H9 (cell line): ENCODE results near the gene LRWD1. TPM values are rescaled to one million over a fixed set of nuclear protein-coding genes. Genes with fewer than 3 reads are reported as not detected.

Experiments used
- DNase-seq: peaks from one replicate; pipeline ENCODE4 v3.0.0-alpha.2; 2017
- H2AFZ ChIP-seq: one replicate; pipeline ENCODE4 v1.6.1; 2013; ENCODE audit warnings: mild to moderate bottlenecking, low read length, control low read depth, moderate library complexity
- H2AK5ac ChIP-seq: 2 replicates; pipeline ENCODE4 v1.6.1; 2013; ENCODE audit warnings: low read length, control low read depth, mixed read lengths; ENCODE audit not compliant: insufficient read length
- H2BK120ac ChIP-seq: one replicate; pipeline ENCODE4 v1.6.1; 2013; ENCODE audit warnings: low read depth, mild to moderate bottlenecking, low read length, control low read depth, inconsistent platforms; ENCODE audit not compliant: poor library complexity, severe bottlenecking
- H2BK12ac ChIP-seq: 2 replicates; pipeline ENCODE4 v1.6.1; 2013; ENCODE audit warnings: low read length, control low read depth, mixed read lengths, low read depth; ENCODE audit not compliant: insufficient read length
- H2BK15ac ChIP-seq: 2 replicates; pipeline ENCODE4 v1.6.1; 2013; ENCODE audit warnings: low read depth, low read length, control low read depth
- H2BK20ac ChIP-seq: one replicate; pipeline ENCODE4 v1.6.1; 2013; ENCODE audit warnings: low read depth, mild to moderate bottlenecking, low read length, control low read depth, inconsistent platforms; ENCODE audit not compliant: poor library complexity, severe bottlenecking
- H2BK5ac ChIP-seq: 2 replicates; pipeline ENCODE4 v1.6.1; 2013; ENCODE audit warnings: low read length, control low read depth, mixed read lengths; ENCODE audit not compliant: insufficient read length
- H3K14ac ChIP-seq: 2 replicates; pipeline ENCODE4 v1.6.1; 2013; ENCODE audit warnings: low read length, control low read depth; ENCODE audit not compliant: insufficient read depth
- H3K18ac ChIP-seq: 2 replicates; pipeline ENCODE4 v1.6.1; 2013; ENCODE audit warnings: low read depth, mild to moderate bottlenecking, mixed read lengths, low read length, control low read depth; ENCODE audit not compliant: insufficient read length
- H3K23ac ChIP-seq: 2 replicates; pipeline ENCODE4 v1.6.1; 2013; ENCODE audit warnings: low read length, control low read depth, mixed read lengths, low read depth; ENCODE audit not compliant: insufficient read length
- H3K23me2 ChIP-seq: 2 replicates; pipeline ENCODE4 v1.6.1; 2013; ENCODE audit warnings: low read depth, mild to moderate bottlenecking, mixed read lengths, low read length, control low read depth; ENCODE audit not compliant: insufficient read length, poor library complexity, severe bottlenecking
- H3K27ac ChIP-seq: 2 replicates; pipeline ENCODE4 v1.5.1; 2013; ENCODE audit warnings: low read length, control low read depth, mixed read lengths, low read depth; ENCODE audit not compliant: insufficient read length
- H3K27me3 ChIP-seq: 2 replicates; pipeline ENCODE4 v1.6.1; 2013; ENCODE audit warnings: low read length, control low read depth, inconsistent platforms; ENCODE audit not compliant: insufficient read depth
- H3K4ac ChIP-seq: 2 replicates; pipeline ENCODE4 v1.6.1; 2013; ENCODE audit warnings: low read depth, mild to moderate bottlenecking, control low read depth, inconsistent platforms, low read length, moderate library complexity
- H3K4me1 ChIP-seq: 2 replicates; pipeline ENCODE4 v1.6.1; 2013; ENCODE audit warnings: low read length, control low read depth, inconsistent platforms; ENCODE audit not compliant: insufficient read depth
- H3K4me2 ChIP-seq: 2 replicates; pipeline ENCODE4 v1.6.1; 2013; ENCODE audit warnings: low read length, control low read depth, mixed read lengths; ENCODE audit not compliant: insufficient read length, insufficient read depth
- H3K56ac ChIP-seq: 2 replicates; pipeline ENCODE4 v1.6.1; 2013; ENCODE audit warnings: low read depth, mild to moderate bottlenecking, mixed read lengths, low read length, control low read depth; ENCODE audit not compliant: insufficient read length
- H3K79me1 ChIP-seq: 2 replicates; pipeline ENCODE4 v1.6.1; 2013; ENCODE audit warnings: low read depth, mild to moderate bottlenecking, moderate library complexity, low read length, control low read depth, inconsistent platforms; ENCODE audit not compliant: insufficient read depth, poor library complexity, severe bottlenecking
- H3K79me2 ChIP-seq: 2 replicates; pipeline ENCODE4 v1.6.1; 2013; ENCODE audit warnings: low read length, control low read depth, inconsistent platforms; ENCODE audit not compliant: insufficient read depth
- H3K9ac ChIP-seq: 2 replicates; pipeline ENCODE4 v1.6.1; 2013; ENCODE audit warnings: low read length, control low read depth, mixed read lengths; ENCODE audit not compliant: insufficient read length; ENCODE audit errors: extremely low read depth
- H3K9me3 ChIP-seq: one replicate; pipeline ENCODE4 v1.6.1; 2013; ENCODE audit warnings: low read depth, low read length, inconsistent platforms; ENCODE audit not compliant: control insufficient read depth
- H3T11ph ChIP-seq: one replicate; pipeline ENCODE4 v1.6.1; 2013; ENCODE audit warnings: mild to moderate bottlenecking, low read length, control low read depth, inconsistent platforms
- H4K20me1 ChIP-seq: one replicate; pipeline ENCODE4 v1.6.1; 2013; ENCODE audit not compliant: control insufficient read depth, insufficient read length, insufficient read depth
- H4K5ac ChIP-seq: 2 replicates; pipeline ENCODE4 v1.6.1; 2013; ENCODE audit warnings: low read depth, mild to moderate bottlenecking, mixed read lengths, low read length, control low read depth; ENCODE audit not compliant: insufficient read length
- H4K8ac ChIP-seq: replicated peaks from 2 replicates; pipeline ENCODE4 v1.6.1; 2013; ENCODE audit warnings: low read length, control low read depth, mixed read lengths, low read depth; ENCODE audit not compliant: insufficient read length
- H4K91ac ChIP-seq: 2 replicates; pipeline ENCODE4 v1.6.1; 2013; ENCODE audit warnings: low read depth, mild to moderate bottlenecking, moderate library complexity, mixed read lengths, low read length, control low read depth; ENCODE audit not compliant: insufficient read length
- H3K27ac Mint-ChIP-seq, 3 experiments: 2 replicates in 2 of 3; 3 replicates in 1 of 3; pipeline ENCODE4 v1.8.0; 2020 to 2021; ENCODE audit warnings: mixed read lengths in 3 of 3, mild to moderate bottlenecking in 1 of 3, moderate library complexity in 1 of 3
- H3K27me3 Mint-ChIP-seq: 2 replicates; pipeline ENCODE4 v1.8.0; 2021; ENCODE audit warnings: low read depth, mild to moderate bottlenecking, moderate library complexity, mixed read lengths
- H3K36me3 Mint-ChIP-seq, 3 experiments: 2 replicates in 2 of 3; 3 replicates in 1 of 3; pipeline ENCODE4 v1.8.0; 2020 to 2021; ENCODE audit warnings: low read depth in 3 of 3, mixed read lengths in 3 of 3; ENCODE audit not compliant: insufficient read depth in 1 of 3
- H3K4me1 Mint-ChIP-seq, 2 experiments: 2 replicates each; pipeline ENCODE4 v1.8.0; 2020; ENCODE audit warnings: mixed read lengths in 2 of 2
- H3K4me3 Mint-ChIP-seq, 2 experiments: 2 replicates in 1 of 2; 3 replicates in 1 of 2; pipeline ENCODE4 v1.8.0; 2020 to 2021; ENCODE audit warnings: mild to moderate bottlenecking in 2 of 2, mixed read lengths in 2 of 2, moderate library complexity in 1 of 2
- H3K9me3 Mint-ChIP-seq, 2 experiments: 2 replicates in 1 of 2; 3 replicates in 1 of 2; pipeline ENCODE4 v1.8.0; 2020; ENCODE audit warnings: mild to moderate bottlenecking in 2 of 2, mixed read lengths in 2 of 2, moderate library complexity in 1 of 2
- WGBS: extraction: QIAGEN DNeasy Blood & Tissue Kit; methylation state at CpG from one replicate; pipeline ENCODE4 v1.1.7; 2013; ENCODE audit warnings: missing lambda C conversion rate, low lambda C conversion rate, mixed read lengths; ENCODE audit not compliant: insufficient read length; ENCODE audit errors: extremely low coverage; 5-methylcytosine and 5-hydroxymethylcytosine counted together
- total RNA-seq: library from RNA; stranded (reverse); gene quantifications from 2 replicates; pipeline ENCODE4 v1.2.1, GENCODE V29; 2021
- TF ChIP-seq, protein P1 (sequence below): fragments of 200-600 bp; sonication (generic); conservative IDR thresholded peaks from 3 replicates; pipeline ENCODE4 v1.8.0; 2021; ENCODE audit warnings: antibody characterized with exemption, mild to moderate bottlenecking

Gene LRWD1
- total RNA-seq, 1 experiment from 2014 or later: 35.1 TPM

DNA sequence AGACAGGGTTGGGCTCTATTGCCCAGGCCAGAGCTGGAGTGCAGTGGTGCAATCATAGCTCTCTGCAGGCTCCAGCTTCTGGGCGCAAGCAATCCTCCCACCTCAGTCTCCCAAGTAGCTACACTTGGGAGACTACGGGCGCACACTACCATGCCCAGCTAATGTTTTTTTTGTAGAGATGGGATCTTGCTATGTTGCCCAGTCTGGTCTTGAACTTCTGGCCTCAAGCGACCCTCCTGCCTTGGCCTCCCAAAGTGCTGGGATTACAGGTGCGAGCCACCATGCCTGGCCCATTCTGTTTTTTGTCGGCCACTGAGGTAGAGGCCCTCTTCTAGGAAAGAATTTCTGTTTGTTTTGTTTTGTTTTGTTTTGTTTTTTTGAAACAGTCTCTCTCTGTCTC is 12.3 kb upstream of the LRWD1 start:
- Histone ChIP-seq H3K27me3 (no peaks in the 10 kb centered on the region), H3K4me1 (no peaks in the 10 kb centered on the region), H3K56ac (no peak overlapping the region), H3T11ph (no peak overlapping the region), H3K4me2 (no peak overlapping the region), H4K20me1 (no peaks in the 10 kb centered on the region), H3K4ac (no peak overlapping the region), H3K14ac (no peak overlapping the region), H3K79me1 (no peaks in the 10 kb centered on the region), H3K27ac (no peak overlapping the region), H3K9me3 (no peaks in the 10 kb centered on the region), H2BK120ac (no peak overlapping the region), H2BK15ac (no peak overlapping the region), H2BK12ac (no peak overlapping the region), H4K91ac (no peak overlapping the region), H3K79me2 (no peaks in the 10 kb centered on the region), H4K5ac (no peak overlapping the region), H4K8ac (no peak overlapping the region), H3K9ac (no peak overlapping the region), H2AFZ (no peak overlapping the region), H3K23ac (no peak overlapping the region), H3K23me2 (no peaks in the 10 kb centered on the region), H2BK20ac (no peak overlapping the region), H2BK5ac (no peak overlapping the region), H3K18ac (no peak overlapping the region), H2AK5ac (no peak overlapping the region)
- H3K4me3 Mint-ChIP-seq: no peak overlapping the region
- DNase-seq: no peak
- no peak overlapping the region for H3K27ac Mint-ChIP-seq
- TF ChIP-seq, protein P1, sequence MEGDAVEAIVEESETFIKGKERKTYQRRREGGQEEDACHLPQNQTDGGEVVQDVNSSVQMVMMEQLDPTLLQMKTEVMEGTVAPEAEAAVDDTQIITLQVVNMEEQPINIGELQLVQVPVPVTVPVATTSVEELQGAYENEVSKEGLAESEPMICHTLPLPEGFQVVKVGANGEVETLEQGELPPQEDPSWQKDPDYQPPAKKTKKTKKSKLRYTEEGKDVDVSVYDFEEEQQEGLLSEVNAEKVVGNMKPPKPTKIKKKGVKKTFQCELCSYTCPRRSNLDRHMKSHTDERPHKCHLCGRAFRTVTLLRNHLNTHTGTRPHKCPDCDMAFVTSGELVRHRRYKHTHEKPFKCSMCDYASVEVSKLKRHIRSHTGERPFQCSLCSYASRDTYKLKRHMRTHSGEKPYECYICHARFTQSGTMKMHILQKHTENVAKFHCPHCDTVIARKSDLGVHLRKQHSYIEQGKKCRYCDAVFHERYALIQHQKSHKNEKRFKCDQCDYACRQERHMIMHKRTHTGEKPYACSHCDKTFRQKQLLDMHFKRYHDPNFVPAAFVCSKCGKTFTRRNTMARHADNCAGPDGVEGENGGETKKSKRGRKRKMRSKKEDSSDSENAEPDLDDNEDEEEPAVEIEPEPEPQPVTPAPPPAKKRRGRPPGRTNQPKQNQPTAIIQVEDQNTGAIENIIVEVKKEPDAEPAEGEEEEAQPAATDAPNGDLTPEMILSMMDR: no peak
- peaks cover 7 to 9% of the 10 kb centered on the region in 2 experiments for H3K4me1 Mint-ChIP-seq
- H3K9me3 Mint-ChIP-seq: no peaks in the 10 kb centered on the region
- H3K36me3 Mint-ChIP-seq: peaks cover 5 to 17% (median 16%) of the 10 kb centered on the region in 3 experiments; a peak in 6 of 7 replicates
- no peaks in the 10 kb centered on the region; the same call in 1 of the 2 replicates for H3K27me3 Mint-ChIP-seq
- no CpG with 5 or more reads among the region's 6 CpGs for WGBS
